ENCODE measurements around the gene TANGO6.

- TF ChIP-seq CTCF (IDR thresholded peaks at IDR 0.05; ENCODE audit: control extremely low read depth in 1 of 3, insufficient read depth in 1 of 3, low read depth in 1 of 3, low read length in 3 of 3) (no peak), EZH2 (IDR thresholded peaks at IDR 0.05; ENCODE audit: low read depth, low read length, severe bottlenecking) (no peak), SIN3A (conservative IDR thresholded peaks at IDR 0.05 in 1 of 2, IDR thresholded peaks at IDR 0.05 in 1 of 2; ENCODE audit: low read depth in 1 of 2, low read length in 2 of 2) (no peak), POLR2A (IDR thresholded peaks at IDR 0.05; ENCODE audit: control extremely low read depth in 1 of 2, low read depth in 2 of 2, low read length in 2 of 2) (no peak), MAFK (IDR thresholded peaks at IDR 0.05; ENCODE audit: low read depth, low read length) (no peak), ATF3 (IDR thresholded peaks at IDR 0.05; ENCODE audit: insufficient read depth, low read depth, low read length) (no peak), ZNF274 (IDR thresholded peaks at IDR 0.05; ENCODE audit: borderline replicate concordance, extremely low read depth, low read length) (no peak), CBX8 (IDR thresholded peaks at IDR 0.05; ENCODE audit: borderline replicate concordance, low read depth, low read length) (no peak), CBX5 (IDR thresholded peaks at IDR 0.05; ENCODE audit: low read depth, low read length) (no peak), RAD21 (IDR thresholded peaks at IDR 0.05 in 1 of 2, conservative IDR thresholded peaks at IDR 0.05 in 1 of 2; ENCODE audit: low read depth in 2 of 2, low read length in 2 of 2) (no peak), CEBPB (IDR thresholded peaks at IDR 0.05; ENCODE audit: low read depth, low read length) (no peak), TCF12 (IDR thresholded peaks at IDR 0.05; ENCODE audit: low read depth, low read length) (no peak), TEAD4 (IDR thresholded peaks at IDR 0.05; ENCODE audit: low read depth, low read length) (no peak), CHD1 (IDR thresholded peaks at IDR 0.05; ENCODE audit: low read depth, low read length) (no peak)
These were observed 150.1 kb downstream of the TANGO6 start for GRCh38 chr16:68993456-68993855.
